Smooth muscle cell (in vitro differentiated cells): ENCODE results near the gene APLF. TPM values are rescaled to one million over a fixed set of nuclear protein-coding genes. Genes with fewer than 3 reads are reported as not detected.

ENCODE experiments used
- DNase-seq: peaks from one replicate; lab custom pipeline; 2025; ENCODE audit not compliant: unreplicated experiment; lab: John Stamatoyannopoulos, UW
- H2AFZ ChIP-seq: fragments of 200-600 bp; sonication (generic); 2 replicates; pipeline ENCODE4 v1.6.0; 2016; ENCODE audit warnings: antibody characterized with exemption, low read depth, mild to moderate bottlenecking
- H3F3A ChIP-seq: fragments of 200-600 bp; sonication (generic); 2 replicates; pipeline ENCODE4 v1.6.0; 2017; ENCODE audit warnings: antibody characterized with exemption, low read depth
- H3K27ac ChIP-seq: fragments of 200-600 bp; sonication (generic); 2 replicates; pipeline ENCODE4 v1.5.1; 2016; ENCODE audit warnings: low read depth, mild to moderate bottlenecking
- H3K27me3 ChIP-seq: fragments of 200-600 bp; sonication (generic); 2 replicates; pipeline ENCODE4 v1.6.1; 2016; ENCODE audit warnings: low read depth, mild to moderate bottlenecking
- H3K36me3 ChIP-seq: fragments of 200-600 bp; sonication (generic); 2 replicates; pipeline ENCODE4 v1.5.1; 2016; ENCODE audit warnings: low read depth
- H3K4me1 ChIP-seq: fragments of 200-600 bp; sonication (generic); 2 replicates; pipeline ENCODE4 v1.5.1; 2016; ENCODE audit warnings: low read depth
- H3K4me2 ChIP-seq: fragments of 200-600 bp; sonication (generic); 2 replicates; pipeline ENCODE4 v1.6.0; 2016; ENCODE audit warnings: mild to moderate bottlenecking
- H3K4me3 ChIP-seq: fragments of 200-600 bp; sonication (generic); 2 replicates; pipeline ENCODE4 v1.5.1; 2016; ENCODE audit warnings: mild to moderate bottlenecking
- H3K79me2 ChIP-seq: fragments of 200-600 bp; sonication (generic); 2 replicates; pipeline ENCODE4 v1.6.0; 2016; ENCODE audit warnings: low read depth, mild to moderate bottlenecking
- H3K9ac ChIP-seq: fragments of 200-600 bp; sonication (generic); 2 replicates; pipeline ENCODE4 v1.6.0; 2016; ENCODE audit warnings: low read depth
- H3K9me3 ChIP-seq: fragments of 200-600 bp; sonication (generic); replicated peaks from 2 replicates; pipeline ENCODE4 v1.5.1; 2016; ENCODE audit warnings: low read depth
- H4K20me1 ChIP-seq: fragments of 200-600 bp; sonication (generic); 2 replicates; pipeline ENCODE4 v1.6.0; 2016; ENCODE audit warnings: low read depth
- WGBS: methylation state at CpG from one replicate; pipeline ENCODE4 v1.1.7; 2016; ENCODE audit warnings: low lambda C conversion rate; 5-methylcytosine and 5-hydroxymethylcytosine counted together
- polyA plus RNA-seq: library from polyadenylated mRNA; unstranded; fragments of >200 nt; fragmentation: Nextera tagmentation; extraction: Ambion mirVana; gene quantifications from 2 replicates; pipeline ENCODE4 v1.2.1, GENCODE V29; 2016
- total RNA-seq: library from RNA; depleted of rRNA; stranded (reverse); fragments of >200 nt; gene quantifications from 2 replicates; pipeline ENCODE4 v1.2.3, GENCODE V29; 2014
- TF ChIP-seq, protein P1 (sequence below): fragments of 200-600 bp; sonication (generic); IDR thresholded peaks from 2 replicates; pipeline ENCODE4 v1.5.1; 2017; ENCODE audit warnings: borderline replicate concordance, mild to moderate bottlenecking, antibody characterized with exemption; ENCODE audit not compliant: insufficient read depth, poor library complexity, severe bottlenecking

The APLF gene
- total and polyA plus RNA-seq, 2 experiments from 2014 or later, result 3.4 to 8.0 TPM

DNA sequence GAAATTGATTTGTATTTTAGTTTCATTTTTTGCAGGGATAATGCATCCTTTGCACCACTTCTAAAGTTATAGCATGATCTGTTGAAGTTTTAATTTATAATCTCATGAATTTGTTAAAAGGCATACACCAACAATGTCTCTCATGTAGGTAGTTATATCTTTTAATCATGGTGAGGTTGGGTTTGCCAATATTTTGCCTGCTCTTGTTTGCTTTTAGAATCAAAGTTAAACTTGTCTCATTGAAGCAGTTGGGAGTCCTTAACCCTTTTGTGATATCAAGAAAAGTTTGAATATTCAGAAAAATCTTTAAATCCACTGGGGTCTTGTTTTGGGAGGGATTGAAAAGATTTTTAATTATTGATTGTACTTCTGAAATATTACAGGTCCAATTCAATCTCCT lies 31.7 kb downstream of the APLF start:
- no peaks in the 10 kb centered on the region for H4K20me1 ChIP-seq
- H3K9me3 ChIP-seq, result no peaks in the 10 kb centered on the region
- TF ChIP-seq, protein P1, sequence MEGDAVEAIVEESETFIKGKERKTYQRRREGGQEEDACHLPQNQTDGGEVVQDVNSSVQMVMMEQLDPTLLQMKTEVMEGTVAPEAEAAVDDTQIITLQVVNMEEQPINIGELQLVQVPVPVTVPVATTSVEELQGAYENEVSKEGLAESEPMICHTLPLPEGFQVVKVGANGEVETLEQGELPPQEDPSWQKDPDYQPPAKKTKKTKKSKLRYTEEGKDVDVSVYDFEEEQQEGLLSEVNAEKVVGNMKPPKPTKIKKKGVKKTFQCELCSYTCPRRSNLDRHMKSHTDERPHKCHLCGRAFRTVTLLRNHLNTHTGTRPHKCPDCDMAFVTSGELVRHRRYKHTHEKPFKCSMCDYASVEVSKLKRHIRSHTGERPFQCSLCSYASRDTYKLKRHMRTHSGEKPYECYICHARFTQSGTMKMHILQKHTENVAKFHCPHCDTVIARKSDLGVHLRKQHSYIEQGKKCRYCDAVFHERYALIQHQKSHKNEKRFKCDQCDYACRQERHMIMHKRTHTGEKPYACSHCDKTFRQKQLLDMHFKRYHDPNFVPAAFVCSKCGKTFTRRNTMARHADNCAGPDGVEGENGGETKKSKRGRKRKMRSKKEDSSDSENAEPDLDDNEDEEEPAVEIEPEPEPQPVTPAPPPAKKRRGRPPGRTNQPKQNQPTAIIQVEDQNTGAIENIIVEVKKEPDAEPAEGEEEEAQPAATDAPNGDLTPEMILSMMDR, result no peak
- H3K4me2 ChIP-seq, result no peak overlapping the region
- no peaks in the 10 kb centered on the region for H3F3A ChIP-seq
- H2AFZ ChIP-seq, result no peak overlapping the region
- no peak overlapping the region for H3K27ac ChIP-seq
- no peaks in the 10 kb centered on the region for H3K4me1 ChIP-seq
- no peak overlapping the region for H3K9ac ChIP-seq
- no peak overlapping the region for H3K4me3 ChIP-seq
- H3K27me3 ChIP-seq, result no peaks in the 10 kb centered on the region
- no peaks in the 10 kb centered on the region for H3K36me3 ChIP-seq
- H3K79me2 ChIP-seq, result no peaks in the 10 kb centered on the region
- DNase-seq, result no peak

DNA sequence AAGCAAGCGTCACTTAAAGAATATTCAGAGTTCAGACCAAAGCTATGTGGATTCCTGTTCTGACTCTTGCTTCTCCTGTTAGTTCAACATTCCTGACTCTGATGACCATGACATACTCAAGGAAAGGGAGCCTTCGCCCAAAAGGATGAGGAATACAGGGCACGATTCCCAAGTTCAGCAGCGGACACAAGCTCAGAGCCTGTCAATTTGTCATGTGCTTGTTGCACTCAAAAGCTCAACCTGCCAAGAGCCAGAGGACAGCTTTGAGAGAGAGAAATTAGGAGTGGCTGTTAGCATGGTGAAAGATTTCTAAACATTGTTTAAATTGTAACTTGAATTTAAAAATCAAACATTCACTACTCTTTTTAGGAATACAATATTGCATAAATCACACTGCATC lies 33.3 kb downstream of the APLF start:
- H3K36me3 ChIP-seq, result no peaks in the 10 kb centered on the region
- no peaks in the 10 kb centered on the region for H3K79me2 ChIP-seq
- WGBS, result 96% methylated on average over 4 of the region's 4 CpGs
- no peak overlapping the region for H3K9ac ChIP-seq
- TF ChIP-seq, protein P1, result no peak
- H2AFZ ChIP-seq, result no peak overlapping the region
- no peak for DNase-seq
- no peaks in the 10 kb centered on the region for H3F3A ChIP-seq
- H3K9me3 ChIP-seq, result no peaks in the 10 kb centered on the region
- H4K20me1 ChIP-seq, result no peaks in the 10 kb centered on the region
- no peak overlapping the region for H3K4me3 ChIP-seq
- H3K4me1 ChIP-seq, result no peaks in the 10 kb centered on the region
- H3K27me3 ChIP-seq, result no peaks in the 10 kb centered on the region
- H3K27ac ChIP-seq, result no peak overlapping the region
- no peak overlapping the region for H3K4me2 ChIP-seq

DNA sequence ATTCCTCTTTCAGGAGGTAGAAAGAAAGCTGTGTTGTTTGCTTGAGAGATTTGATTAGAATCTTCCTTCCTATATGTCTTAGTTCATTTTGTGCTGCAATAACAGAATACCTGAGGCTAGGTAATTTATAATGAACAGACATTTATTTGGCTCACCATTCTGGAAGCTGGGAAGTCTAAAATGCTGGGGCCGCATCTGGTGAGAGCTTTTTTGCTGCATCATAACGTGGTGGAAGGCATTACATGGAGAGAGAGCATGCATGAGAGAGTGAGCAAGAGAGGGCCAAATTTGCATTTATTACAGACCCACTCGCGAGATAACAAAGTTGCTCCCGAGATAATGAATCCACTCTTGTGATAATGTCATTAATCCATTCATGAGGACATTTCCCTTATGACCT lies 34.4 kb downstream of the APLF start:
- 69% methylated on average over 5 of the region's 5 CpGs for WGBS
- Histone ChIP-seq H3K79me2 (no peaks in the 10 kb centered on the region), H3K27me3 (no peaks in the 10 kb centered on the region), H3K4me3 (no peak overlapping the region), H4K20me1 (no peaks in the 10 kb centered on the region), H3F3A (no peaks in the 10 kb centered on the region), H3K4me2 (no peak overlapping the region), H3K9me3 (no peaks in the 10 kb centered on the region), H3K36me3 (no peaks in the 10 kb centered on the region), H3K27ac (no peak overlapping the region), H2AFZ (no peak overlapping the region), H3K4me1 (no peaks in the 10 kb centered on the region), H3K9ac (no peak overlapping the region)
- TF ChIP-seq, protein P1, result no peak
- no peak for DNase-seq

DNA sequence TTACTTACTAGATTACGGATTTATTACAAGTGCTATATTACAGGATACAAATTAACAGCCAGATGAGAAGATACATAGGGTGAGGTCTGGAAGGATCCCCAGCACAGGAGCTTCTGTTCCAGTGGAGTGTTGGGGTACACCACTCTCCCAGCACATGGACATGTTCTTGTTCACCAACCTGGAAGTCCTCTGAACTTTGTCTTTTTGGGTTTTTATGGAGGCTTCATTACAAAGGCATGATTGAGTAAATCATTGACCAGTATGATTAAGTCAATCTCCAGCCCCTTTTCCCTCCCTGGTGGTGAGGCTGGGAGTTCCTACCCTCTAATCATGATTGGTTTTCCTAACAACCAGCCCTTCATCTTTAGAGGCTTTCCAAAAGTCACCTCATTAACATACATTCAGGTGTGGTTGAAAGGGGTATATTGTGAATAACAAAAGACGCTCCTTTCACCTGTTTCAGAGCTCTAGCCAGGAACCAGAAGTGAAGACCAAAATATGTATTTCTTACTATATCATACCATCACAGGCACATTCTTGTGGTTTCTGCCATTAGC lies 38.3 kb downstream of the APLF start:
- WGBS, result 93% methylated on average over 2 of the region's 2 CpGs
- no peaks in the 10 kb centered on the region for H3K9me3 ChIP-seq
- no peak for DNase-seq
- no peak overlapping the region for H3K9ac ChIP-seq
- H4K20me1 ChIP-seq, result no peaks in the 10 kb centered on the region
- no peak overlapping the region for H3K27ac ChIP-seq
- H3K4me1 ChIP-seq, result no peaks in the 10 kb centered on the region
- H3F3A ChIP-seq, result no peaks in the 10 kb centered on the region
- H3K36me3 ChIP-seq, result no peaks in the 10 kb centered on the region
- no peak overlapping the region for H2AFZ ChIP-seq
- H3K4me3 ChIP-seq, result no peak overlapping the region
- TF ChIP-seq, protein P1, result no peak
- no peaks in the 10 kb centered on the region for H3K27me3 ChIP-seq
- H3K79me2 ChIP-seq, result no peaks in the 10 kb centered on the region
- no peak overlapping the region for H3K4me2 ChIP-seq
